Activated CD4-positive, alpha-beta T cell treated with anti-CD3 and anti-CD28 coated beads for 1 hour (primary cell): ENCODE data around the gene ZBED5.

Experiments
- DNase-seq: peaks from one replicate; pipeline ENCODE4 v3.0.0-alpha.2; 2020

Gene ZBED5

DNA sequence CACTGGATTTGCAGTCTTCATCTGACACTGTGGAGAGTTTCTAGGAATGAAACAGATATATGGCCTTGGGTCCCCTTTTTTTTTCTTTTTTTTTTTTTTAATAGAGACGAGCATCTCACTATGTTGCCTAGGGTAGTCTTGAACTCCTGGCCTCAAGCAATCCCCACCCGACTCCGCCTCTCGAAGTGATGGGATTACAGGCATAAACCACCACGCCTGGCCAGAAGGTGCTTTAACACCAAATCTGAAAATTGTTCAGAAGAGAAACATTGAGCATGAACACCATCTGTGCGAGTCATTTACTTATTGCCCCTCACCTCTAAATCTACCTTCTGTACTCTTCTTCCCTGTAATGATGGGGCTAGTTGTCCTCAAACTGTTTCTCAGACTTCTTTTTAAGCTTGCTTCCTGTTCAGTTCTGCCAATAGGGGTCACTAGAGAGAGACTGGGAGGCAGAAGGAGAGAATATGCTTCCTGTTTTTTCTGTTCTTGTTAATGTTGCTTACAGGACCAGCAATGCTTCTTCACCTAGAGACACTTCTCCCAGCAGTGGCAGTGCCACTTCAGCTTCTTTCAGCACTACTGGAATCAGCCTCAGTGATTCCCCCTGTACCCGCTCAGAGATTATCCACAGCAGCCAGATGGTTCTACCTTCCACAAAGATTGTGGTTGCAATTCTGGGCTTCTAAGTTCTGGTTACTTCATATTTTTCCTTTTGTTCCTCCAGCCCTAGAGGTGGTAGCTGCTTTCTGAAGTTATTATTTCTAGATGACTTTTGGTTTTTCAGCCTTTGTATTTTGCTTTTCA is 20.8 kb upstream of the ZBED5 start:
- no peak for DNase-seq

DNA sequence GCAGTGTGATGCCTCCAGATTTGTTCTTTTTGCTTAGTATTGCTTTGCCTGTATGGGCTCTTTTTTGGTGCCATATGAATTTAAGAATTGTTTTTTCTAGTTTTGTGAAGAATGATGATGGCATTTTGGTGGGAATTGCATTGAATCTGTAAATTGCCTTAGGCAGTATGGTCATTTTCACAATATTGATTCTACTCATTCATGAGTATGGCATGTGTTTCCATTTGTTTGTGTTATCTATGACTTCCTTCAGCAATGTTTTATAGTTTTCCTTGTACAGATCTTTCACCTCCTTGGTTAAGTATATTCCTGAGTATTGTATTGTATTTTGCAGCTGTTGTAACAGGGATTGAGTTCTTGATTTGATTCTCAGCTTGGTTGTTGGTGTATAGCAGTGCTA is 18.3 kb upstream of the ZBED5 start:
- no peak for DNase-seq

DNA sequence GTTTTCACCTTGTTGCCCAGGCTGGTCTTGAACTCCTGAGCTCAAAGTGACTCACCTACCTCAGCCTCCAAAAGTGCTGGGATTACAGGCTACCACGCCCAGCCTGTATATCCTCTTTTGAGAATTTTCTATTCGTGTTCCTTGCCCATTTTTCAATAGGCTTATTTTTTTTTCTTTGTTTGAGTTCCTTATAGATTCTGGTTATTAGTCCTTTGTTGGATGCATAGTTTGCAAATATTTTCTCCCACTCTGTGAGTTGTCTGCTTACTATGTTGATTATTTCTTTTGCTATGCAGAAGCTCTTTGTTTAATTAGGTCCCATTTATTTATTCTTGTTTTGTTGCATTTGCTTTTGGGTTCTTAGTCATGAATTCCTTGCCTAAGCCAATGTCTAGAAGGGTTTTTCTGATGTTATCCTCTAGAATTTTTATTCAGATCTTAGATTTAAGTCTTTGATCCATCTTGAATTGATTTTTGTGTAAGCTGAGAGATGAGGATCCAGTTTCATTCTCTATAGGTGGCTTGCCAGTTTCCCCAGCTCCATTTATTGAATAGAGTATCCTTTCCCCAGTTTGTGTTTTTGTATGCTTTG is 17.7 kb upstream of the ZBED5 start:
- DNase-seq, result no peak

DNA sequence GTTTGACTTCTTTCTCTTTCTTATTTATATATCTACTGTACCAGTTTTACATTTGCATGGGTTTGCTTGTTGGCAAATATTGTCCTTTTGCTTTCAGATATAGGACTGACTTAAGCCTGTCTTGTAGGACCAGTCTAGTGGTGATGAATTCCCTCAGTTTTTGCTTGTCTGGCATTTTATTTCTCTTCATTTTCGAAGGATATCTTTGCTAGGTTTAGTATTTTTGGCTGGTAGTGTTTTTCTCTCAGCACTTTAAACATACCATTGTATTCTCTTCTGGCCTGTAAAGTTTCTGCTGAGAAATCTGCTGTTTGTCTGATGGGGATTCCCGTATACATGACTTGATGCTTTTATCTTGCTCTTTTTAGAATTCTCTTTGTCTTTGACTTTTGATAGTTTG is 14.2 kb upstream of the ZBED5 start:
- no peak for DNase-seq

- no peak for DNase-seq
Measured at GRCh38 chr11:10868352-10868751, 10.5 kb upstream of the ZBED5 start.

DNA sequence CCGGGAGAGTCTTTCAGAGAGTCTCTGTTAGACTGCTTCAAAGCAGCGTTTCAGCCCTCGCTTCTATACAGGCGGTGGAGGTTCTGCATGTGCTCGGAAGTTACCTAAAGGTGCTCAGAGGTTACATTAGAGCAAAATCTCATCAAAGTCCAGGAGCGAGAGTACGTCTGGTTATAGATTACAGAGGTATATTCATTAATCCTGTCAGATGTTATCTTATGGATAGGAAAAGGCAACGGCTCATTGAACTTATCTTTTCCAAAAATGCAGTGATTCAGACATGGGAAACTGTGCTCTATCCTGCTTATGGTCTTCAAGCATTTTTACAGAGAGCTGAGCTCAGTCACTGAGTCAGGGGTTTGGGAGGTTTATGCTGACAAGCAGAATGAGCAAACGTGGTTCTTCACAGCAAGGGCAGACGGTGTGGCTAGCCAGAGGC is 9.1 kb upstream of the ZBED5 start:
- no peak for DNase-seq

GRCh38 chr11:10865837-10866270 is 8.0 kb upstream of the ZBED5 start:
- DNase-seq, result no peak

DNA sequence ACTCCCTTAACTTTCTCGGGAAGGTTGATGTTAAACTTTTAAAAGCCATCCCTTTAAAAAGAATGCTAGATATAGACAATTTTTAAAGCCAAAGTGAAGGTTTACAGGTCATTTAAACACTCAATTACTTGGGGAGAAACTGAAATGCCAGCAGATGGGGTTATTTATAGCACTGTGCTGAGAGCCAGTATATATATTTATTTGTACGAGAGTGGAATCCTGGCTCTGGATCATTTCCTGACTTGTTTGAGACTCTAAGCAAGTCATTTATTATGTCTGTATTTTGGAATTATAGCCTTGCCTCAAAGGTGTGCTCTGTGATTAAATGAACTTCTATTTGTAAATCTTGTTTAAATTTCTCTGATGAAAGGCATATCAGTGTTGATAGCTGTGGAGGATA is 6.8 kb upstream of the ZBED5 start:
- no peak for DNase-seq

GRCh38 chr11:10862446-10862845 is 4.6 kb upstream of the ZBED5 start:
- no peak for DNase-seq

- DNase-seq, result no peak
Measured at GRCh38 chr11:10861799-10862198, 3.9 kb upstream of the ZBED5 start.

- no peak for DNase-seq
Measured at GRCh38 chr11:10861047-10861446, 3.2 kb upstream of the ZBED5 start.

- DNase-seq, result peak; percentile 31
Measured at GRCh38 chr11:10858439-10859325, 829 bp upstream of the ZBED5 start.

- DNase-seq, result no peak
Measured at GRCh38 chr11:10857459-10857708, 469 bp downstream of the ZBED5 start.

DNA sequence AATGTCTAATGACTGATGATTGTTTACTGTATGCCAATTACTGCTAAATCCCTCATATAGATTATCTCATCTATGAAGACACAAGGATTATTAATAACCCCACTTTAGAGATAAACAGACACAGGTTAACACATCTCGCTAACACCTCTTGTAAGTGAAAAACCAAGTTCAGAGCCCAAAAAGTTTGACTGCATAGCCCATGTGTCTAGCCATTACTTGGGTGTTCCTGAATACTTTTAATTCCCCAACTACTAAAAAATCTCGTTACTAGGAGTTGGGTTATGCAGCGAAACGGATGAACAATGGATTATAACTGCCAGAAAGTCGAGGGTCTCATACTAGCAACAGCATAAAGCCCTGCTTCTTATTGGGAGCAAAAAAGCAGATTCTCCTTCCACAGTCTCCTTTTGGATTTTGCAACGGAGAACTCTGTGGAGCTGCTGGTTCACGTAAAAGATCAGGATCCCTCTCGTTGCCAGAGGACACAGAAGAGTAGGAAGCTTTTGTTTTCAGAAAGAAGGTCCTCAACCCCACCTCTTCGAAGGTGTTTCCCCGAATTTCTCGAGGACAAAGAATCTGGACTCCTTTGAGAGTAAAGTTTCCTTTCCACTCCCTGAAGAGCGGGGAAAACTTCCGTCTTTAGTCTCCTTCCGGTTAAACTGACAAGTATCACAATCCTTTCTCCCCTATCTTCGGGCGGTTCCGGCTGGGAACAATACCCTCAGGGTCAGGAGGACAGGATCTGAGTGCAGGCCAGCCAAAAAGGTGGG is 979 bp downstream of the ZBED5 start:
- no peak for DNase-seq

GRCh38 chr11:10855295-10855694 is 2.6 kb downstream of the ZBED5 start:
- no peak for DNase-seq

DNA sequence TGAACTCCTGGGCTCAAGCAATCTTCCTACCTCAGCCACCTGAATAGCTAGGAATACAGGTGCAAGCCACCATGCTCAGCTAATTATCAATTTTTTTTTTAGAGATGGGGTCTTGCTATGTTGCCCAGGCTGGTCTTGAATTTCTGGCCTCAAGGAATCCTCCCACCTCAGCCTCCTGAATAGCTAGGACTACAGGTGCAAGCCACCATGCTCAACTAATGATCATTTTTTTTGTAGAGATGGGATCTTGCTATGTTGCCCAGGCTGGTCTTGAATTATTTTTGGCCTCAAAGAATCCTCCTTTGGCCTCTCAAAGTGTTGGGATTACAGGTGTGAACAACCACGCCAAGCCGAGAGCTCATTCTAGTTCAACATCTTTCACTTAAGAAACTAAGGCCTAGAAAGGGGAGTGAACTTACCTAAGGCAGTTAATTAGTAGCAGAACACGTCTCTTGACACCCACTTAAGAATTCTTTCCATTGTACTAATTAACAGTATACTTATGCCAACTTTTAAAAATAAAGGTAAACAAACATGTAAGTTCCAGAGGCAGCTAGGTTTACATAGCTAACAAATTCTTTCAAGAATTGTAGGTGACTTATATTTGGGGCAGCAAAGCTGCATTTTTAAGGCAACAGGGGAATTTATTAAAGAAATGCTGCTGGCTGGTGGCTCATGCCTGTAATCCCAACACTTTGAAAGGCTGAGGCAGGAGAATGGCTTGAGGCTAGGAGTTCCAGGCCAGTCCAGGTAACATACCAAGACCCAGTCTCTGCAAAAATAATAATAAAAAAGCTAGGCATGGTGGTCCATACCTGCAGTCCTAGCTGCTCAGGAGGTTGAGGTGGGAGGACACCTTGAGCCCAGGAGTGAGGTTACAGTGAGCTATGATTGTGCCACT is 9.6 kb downstream of the ZBED5 start:
- DNase-seq, result no peak

DNA sequence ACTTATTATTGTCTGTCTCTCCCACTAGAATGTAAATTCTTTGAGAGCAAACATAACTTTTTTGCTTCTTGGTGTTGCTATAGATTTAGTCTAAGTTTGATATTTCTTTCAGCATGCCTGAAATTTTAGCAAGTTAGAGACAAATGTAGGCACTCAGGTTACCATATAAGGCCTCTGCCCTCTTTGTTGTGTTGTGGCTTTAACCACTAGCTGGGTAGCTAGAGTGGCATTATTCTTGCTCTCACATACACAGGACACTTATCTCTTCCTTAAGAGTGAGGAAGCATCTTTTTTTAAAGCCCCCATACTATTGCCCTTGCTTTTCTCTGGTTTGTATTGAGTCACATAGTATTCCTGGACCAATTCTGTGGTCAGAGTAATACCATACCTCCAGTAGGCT is 11.2 kb downstream of the ZBED5 start:
- DNase-seq, result no peak

GRCh38 chr11:10845589-10845988 is 12.3 kb downstream of the ZBED5 start:
- DNase-seq, result no peak

DNA sequence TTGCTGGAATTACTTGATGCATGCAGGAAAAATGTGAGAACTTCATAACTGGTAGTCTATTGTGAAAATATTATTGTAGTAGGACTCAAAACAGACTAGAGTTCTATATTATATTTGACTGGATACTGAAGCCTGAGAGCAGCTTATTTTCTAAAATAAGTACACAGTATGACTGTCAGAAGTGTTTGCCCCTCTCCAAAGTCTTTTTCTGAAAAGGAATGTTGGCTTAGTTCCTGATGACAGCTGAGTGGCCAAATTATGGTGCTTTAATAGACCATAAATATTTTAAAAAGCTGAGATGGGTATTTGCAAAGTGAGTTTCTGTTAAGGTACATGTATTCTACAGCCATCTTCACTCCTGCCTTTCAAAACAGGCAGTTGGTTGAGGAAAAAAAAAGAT is 13.1 kb downstream of the ZBED5 start:
- no peak for DNase-seq

GRCh38 chr11:10844356-10844755 is 13.5 kb downstream of the ZBED5 start:
- no peak for DNase-seq

GRCh38 chr11:10838881-10839280 is 19.0 kb downstream of the ZBED5 start:
- DNase-seq, result no peak

DNA sequence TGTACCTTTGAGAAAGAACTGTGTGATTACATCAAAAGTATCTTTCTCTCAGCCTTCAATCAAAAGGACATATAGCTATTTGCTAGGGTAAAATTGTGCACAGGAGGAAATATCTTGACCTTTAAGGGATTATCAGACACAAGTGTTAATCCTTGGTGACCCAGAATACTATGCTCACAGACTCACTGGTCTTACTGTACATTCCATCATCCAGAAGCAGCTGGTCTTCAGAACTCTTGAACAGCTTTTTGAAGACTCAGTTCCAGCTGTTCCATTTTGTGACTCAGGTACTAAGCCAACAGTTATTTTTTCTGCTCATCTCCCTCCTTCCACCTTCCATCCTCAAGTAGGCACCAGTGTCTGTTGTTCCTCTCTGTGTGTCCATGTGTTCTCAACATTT is 19.8 kb downstream of the ZBED5 start:
- DNase-seq, result no peak
